Kasumi-1 (cell line): ENCODE results near the gene NEU2.
"Not testable (repeated sequence)": the region's sequence is repeated elsewhere in the genome, so short reads cannot be mapped to it uniquely, and the experiment has no call there.

ENCODE experiments used
- DNase-seq, 2 experiments: peaks; one replicate each; lab custom pipeline; 2025; lab: John Stamatoyannopoulos, UW

The NEU2 gene

DNA sequence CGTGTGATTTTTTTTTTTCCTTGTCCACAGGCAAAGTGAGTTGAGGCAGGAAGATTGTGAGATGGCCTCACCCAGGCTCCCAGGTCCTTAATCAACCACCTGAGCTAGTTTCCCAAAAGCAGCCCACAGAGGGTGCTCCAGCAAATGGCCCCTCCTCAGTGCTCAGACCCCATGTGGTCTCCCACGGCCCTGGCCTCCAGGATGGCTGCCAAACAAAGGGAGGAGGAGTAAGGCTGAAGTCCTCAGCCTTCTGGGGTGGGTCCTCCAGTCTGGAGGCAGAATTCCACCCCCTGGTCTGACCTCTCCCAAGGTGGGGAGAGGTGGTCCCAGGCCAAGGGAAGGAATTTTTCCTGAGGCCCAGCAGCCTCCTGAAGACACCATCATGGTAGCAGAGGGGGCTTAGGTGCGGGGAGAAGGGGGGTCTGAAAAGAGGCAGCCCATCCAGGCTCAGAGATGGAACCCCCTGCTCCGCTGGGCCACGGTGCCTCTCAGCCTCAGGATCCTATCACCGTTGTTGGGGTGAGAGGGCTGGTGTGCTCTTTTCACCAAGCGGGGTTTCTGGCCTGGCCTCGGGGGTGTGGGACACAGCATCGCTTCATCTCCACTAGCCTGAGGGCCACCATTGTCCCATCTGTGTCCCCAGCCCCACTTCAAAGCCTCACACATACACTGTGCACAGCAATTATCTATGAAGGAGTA lies 21.8 kb upstream of the NEU2 start:
- no peak for DNase-seq

DNA sequence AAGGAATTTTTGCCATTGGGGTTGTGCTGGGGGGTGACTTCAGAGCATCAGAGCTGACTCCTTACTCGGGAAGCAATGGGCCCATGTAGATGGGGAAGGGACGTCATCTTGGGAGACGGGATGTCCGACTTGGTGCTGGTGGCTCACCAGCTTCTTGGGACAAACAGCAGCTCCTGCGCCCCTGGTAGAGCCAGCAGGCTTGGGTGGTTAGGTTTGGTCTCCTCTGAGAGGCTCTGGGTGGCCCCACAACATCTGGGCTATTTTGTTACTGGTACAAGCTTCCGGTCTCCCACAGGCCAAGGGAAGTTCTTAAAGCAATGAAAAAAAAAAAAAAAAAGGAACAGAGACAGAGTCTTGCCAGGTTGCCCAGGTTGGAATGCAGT lies 21.2 kb upstream of the NEU2 start:
- DNase-seq, result no peak

DNA sequence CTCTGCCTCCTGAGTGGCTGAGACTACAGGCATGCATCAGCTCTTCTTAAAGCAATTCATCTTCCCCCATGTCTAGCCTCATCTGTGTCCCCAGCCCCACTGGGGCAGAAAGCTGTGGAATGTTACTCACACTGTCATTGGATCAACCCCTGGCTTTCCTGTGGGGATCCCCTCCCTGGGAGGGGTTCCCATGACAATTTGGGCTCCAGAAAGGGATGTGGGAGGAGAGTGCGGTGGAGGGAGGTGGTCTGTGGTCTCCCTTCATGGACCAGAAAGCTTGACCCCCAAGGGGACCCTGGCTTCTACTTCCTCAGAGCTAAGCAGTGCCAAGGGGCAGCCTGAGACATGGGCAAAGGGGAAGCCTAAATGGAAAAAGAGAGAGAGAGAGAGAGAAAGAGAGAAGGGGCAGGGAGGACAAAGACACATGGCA lies 20.8 kb upstream of the NEU2 start:
- no peak for DNase-seq

DNA sequence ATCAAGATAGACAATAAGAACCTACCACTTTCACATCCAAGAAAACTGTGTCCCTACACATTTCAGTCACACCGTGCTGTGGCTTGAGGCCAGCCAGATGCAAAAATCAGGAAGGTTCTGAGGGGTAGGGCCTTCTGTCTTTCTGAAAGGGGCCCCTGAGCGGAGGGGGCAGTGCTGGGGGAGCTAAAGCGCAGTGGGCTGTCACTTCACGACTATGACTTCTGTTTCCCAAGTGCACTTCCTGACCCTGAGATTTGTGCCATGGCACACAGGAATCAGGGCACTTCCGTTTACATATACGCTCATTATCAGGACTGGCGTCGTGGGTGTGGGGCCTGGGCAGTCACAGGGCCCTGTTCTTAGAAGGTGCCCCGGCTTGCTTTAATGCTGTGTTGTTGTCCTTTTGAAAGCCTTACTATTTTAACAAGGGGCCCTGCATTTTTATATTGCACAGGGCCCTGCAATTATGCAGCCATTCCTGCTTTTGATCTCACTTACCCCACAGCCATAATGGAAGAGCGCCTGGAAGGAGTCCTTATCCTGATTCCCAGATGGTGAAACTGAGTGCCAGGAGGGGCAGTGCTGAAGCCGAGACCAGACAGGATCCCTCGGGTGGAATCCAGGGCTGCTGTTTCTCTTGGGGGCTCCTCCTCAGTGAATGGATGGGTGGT lies 20.0 kb upstream of the NEU2 start:
- DNase-seq, result no peak

DNA sequence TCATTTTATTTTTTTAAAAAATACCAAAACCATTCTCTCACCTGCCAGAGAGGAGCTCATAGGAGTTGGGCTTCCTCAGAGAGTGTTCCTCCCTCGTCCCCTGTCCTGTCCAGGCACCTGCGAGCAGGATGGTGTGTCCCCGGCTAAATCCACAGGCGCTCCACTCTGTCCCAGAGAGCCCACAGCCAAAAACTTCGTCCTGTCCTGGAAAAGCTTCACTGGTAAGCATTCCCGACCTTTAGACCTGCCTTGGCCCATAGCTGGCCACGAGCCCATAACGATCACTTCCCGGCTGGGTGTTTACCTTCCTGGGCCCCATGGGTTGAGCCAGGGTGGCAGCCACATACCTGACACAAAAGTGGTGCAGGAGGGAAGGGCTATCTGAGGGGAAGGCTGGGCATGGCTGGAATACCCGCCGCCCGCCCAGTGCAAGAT lies 19.4 kb upstream of the NEU2 start, which contains the start of gene NGEF:
TSS of gene NGEF (minus strand) at position 230 of the 435 bp plus-strand sequence. CDS start 38,366 bp downstream, outside the sequence.
- DNase-seq, result no peak

DNA sequence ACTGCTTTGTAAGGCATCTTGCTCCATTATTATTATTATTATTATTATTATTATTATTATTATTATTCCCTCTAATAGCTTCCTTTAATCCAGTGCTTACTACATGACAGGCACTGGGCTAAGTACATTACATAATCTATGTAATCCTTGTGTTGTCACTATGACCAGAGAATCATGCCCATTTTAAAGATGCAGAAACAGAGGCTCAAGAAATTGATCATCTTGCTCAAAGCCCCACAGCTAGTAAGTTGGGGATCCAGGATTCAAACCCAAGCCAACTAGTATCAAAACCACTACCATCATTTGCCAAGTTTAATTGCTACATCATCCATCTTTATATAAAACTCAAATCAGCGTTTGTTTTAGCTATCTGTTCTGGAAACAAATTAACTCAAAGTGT lies 18.8 kb upstream of the NEU2 start:
- no peak for DNase-seq

DNA sequence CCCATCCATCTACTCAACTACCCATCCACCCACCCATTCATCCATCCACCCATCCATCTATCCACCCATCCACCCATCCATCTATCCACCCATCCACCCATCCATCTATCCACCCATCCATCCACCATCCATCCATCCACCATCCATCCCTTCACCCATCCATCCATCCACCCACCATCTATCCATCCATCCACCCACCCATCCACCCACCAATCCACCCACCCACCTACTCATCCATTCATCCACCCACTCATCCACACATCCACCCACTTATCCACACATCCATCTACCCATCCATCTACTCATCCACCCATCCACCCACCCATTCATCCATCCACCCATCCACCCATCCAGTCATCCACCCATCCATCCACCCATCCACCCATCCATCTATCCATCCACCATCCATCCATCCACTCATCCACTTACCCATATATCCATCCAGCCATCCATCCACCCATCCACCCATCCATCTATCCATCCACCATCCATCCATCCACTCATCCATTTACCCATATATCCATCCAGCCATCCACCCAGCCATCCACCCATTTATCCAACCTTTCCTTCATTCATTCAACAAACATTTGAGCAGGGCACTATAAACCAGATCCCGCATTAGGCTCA lies 17.3 kb upstream of the NEU2 start:
- no peak for DNase-seq

DNA sequence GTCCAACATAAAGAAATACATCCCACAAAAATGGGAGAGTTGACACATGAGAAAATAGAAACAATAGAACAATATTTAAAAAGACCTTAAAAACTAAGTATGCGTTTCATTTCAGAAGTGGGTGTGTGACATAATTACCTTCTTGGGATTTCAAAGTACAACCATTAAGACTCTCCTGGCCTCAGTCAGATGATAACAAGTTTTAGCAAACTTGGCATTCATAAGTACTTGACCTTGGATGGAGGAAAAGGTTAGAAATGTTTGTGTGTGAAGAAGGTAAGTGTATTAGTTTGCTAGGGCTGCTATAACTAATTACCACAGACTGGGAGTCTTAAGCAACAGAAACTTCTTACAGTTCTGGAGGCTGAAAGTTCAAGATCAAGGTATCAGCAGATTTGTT lies 14.5 kb upstream of the NEU2 start:
- no peak for DNase-seq

DNA sequence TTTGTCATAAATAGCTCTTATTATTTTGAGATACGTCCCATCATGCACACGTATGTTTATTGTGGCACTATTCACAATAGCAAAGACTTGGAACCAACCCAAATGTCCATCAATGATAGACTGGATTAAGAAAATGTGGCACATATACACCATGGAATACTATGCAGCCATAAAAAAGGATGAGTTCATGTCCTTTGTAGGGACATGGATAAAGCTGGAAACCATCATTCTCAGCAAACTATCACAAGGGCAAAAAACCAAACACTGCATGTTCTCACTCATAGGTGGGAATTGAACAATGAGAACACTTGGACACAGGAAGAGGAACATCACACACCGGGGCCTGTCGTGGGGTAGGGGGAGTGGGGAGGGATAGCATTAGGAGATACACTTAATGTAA lies 12.9 kb upstream of the NEU2 start:
- DNase-seq, result not testable (repeated sequence)

DNA sequence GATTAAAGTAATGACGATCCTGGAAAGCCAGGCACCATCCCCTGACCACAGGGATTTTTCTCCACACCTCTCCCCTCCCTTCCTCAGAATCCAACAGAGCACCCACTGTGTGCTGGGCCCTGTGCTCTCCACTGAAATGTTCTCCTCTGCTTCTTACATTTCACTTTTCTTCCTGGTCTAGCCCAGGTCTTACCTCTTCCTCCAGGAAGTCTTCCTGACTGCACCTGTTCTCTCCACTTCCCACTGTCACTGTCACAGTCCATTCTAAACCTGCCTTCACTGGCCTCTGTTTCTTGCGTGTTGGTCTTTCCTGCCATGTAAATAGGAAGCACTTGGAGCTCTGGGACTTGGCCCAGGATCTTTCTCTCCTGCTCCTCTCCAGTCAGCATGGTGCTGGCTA lies 12.0 kb upstream of the NEU2 start:
- DNase-seq, result no peak

DNA sequence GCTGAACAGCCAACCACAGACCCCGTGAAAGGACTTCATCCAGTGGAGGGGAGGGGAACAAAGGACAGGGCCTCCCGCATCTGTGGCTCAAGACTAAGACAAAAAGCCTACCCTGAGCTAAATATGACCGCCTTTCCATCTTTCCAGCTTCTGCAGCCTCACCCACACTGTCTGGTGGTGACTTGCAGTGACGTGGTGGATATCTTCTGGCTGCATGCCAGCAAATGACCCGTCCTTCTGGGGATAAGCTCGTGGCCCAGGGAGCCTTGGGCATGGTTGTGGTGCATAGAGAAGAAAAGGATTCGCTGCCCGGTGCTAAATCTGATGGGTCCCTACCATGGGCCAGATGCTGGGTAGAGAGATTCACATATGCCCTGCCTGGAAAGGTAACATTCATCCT lies 10.7 kb upstream of the NEU2 start:
- DNase-seq, result no peak

DNA sequence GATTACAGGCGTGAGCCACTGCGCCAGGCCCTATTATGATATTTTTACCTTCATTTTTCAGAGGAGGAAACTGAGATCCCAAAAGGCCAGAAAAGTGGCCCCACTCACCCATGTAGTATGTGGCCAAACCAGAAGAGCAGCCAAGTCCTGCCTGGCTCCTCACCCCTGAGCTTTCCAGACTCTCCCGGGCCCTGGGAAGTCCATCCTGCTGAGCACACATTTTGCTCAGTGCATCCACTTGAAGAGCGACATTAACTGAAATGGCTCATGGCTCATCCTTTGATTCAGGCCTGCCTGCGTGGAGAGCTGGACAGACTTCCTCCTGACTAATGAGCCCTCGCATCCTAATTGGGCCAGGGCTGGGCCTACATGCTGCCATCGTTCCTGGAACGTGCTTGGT lies 9.9 kb upstream of the NEU2 start:
- DNase-seq, result no peak

DNA sequence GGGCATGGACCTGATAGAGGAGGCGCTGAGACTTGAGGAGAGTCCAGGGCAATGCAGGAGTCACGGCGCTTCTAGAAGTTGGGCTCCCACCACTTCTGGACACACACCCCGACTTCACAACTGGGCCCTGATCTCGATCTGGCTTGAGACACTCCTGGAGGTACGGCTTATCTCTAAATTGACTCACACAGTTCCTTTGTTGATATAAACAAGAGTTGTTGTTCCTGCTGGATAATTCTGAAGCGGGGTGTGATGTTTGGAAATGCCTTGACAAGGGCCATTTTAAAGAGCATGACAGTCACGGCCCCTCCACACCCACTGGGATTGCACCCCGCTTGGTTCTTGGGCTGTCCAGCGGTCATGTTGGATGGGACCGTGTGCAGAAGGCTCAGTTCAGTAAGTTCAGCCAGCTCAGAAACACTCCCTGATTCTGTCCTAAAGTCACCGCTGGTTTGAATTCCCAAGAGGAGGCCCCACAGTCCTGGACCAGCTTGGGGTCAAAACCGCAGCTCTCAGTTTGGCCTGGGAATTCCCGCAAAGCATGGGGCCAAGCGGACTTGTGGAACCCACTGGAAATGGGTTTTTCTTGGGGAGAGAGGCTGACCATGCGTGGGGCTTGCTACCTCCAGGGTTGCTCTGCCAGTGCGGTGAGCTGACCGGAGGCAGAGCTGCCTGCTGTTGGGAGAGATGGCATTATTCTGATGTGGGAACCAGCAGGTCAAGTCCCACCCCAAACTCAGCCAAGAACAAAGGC lies 9.3 kb upstream of the NEU2 start:
- no peak for DNase-seq

DNA sequence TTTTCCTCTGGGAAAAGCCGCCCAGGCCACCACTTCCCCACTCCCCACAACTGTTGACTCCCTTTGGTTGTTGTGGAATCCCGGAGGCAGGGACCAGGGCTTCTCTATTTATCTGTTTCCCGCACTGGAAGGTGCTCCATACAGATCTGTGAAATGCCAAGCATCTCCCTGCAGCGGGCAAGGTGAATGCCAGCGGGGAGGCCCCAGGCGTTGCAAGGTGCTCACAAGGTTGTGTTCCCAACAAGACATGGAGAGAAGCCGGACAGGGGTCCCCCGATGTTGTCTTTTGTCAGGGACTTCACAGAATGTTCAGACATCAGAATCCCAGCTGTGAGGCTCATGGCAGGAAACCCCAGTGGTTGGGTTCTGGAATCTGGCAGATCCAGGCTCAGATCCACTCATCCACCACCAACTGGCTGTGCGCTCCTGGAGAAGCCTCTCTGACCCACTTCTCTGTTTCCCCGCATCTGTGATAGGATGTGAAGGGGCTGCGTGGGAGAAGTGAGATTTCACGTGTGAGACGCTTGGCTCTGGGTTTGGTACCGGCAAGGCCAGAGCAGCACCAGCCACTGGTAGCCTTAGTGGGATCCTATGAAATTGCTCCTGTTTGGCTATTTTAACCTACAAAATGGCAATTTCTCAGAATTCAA lies 8.6 kb upstream of the NEU2 start:
- no peak for DNase-seq

DNA sequence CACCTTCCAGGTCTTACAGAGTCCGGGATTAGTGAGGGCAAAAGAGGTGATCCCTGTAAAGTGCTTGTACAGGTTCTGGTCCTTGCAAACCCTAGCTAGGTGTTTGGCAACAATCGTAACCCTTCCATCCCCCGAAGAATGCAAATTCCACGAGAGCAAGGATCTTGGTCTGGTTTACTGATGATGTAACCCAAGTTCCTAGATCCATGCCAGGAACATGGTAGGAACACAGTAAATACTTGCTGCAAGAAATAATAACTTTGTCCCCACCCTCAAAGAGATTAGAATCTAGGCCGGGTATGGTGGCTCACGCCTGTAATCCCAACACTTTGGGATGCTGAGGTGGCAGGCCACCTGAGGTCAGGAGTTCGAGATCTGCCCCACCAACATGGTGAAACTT lies 6.8 kb upstream of the NEU2 start:
- DNase-seq, result no peak

DNA sequence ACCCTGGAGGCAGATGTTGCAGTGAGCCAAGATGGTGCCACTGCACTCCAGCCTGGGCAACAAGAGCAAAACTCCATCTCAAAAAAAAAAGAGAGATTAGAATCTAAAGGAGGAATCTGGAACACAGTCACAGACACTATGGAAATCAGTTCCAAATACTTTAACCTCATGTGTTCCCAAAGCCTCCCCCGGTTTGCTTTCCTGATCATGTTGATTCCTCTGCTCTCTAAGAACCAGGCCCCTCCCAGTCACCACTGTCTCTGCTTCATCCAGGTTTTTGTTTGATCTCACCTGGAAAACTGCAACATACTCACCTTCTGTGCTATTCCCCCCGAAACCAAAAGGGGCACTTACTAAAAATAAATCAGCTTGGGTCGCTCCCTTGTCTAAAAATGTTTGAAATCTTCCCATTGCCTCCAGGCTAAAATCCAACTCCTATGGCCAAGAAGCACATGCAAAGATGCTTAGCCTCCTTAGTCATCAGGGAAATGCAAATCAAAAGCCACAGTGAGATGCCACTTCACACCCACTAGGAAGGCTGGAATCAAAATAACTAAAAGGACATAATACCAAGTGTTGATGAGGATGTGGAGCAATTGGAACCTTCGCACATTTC lies 6.2 kb upstream of the NEU2 start:
- DNase-seq, result no peak

DNA sequence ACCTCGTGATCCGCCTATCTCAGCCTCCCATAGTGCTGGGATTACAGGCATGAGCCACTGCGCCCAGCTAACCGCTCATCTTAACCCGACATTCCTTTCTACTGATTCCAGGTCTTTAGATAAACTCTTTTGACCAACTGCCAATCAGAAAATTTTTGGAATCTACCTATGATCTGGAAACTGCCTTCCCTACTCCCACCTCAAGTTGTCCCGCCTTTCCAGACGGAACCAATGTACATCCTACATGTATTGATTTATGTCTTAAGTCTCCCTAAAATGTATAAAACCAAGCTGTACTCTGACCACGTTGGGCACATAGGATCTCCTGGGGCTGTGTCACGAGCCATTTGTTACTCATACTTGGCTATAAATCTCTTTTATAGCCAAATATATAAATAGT lies 3.2 kb upstream of the NEU2 start:
- DNase-seq, result no peak

DNA sequence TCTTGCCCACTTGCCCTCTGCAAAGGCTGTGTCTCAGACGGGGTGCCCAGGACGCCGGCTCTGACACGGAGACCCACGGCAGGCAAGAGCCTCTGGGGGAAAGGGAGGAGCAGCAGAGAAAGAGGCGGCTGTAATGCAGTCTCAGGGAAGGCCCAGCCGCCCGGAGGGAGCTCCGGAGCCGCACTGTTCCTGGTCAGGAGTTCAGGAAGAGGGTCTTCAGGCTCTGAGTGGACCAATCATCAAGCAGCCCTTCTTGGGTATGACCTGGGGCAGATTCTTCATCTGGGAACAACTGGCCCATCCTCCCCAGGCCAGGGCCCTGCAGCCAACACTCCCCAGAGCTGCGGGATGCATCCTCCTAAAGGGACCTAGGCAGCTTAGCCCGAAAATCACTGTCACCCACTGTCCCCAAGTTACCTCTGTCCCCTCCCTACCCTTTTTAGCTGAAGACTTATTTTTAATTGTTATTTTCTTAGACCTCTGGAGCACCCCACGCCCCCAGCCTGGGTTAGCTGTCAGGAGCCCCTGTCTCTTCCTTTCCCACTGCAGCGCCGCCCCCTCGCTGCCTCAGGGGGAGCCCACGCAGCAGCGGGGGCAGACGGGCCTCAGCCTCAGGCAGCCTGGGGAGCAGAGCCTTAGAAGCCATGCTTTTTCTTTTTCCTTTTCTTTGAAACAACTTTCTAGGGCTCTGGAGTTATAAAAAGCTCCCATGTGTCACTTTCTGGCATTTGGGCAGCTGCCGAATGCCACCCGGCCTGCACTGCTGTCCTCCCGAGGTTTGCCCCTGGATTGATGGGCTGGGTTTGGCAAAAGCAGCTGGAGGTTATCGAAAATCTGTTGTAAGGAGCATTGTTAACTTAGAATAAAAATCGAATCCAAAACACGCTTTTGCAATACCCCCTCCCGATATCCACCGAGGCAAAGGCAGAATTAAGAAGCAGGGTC lies 644 bp upstream of the NEU2 start:
- DNase-seq, result no peak

DNA sequence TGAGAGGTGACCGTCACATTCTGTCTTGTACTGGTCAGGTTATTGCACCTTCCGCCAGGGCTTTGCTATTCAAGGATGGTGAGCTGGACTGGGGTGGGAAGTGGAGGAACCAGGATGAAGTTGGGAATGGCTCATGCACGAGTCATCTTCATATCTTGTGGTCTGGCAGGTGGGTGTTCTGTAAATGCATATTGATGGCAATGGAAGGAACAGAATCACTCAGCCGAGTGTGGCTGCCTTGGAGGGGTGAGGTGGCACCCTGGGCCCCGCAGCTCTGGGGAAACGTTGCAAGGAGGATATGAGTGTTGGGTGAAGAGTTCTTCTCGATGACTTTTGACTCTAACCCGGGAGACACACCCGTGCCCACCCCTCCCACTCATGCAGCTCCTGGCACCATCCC lies 1.2 kb downstream of the NEU2 start:
- no peak for DNase-seq

DNA sequence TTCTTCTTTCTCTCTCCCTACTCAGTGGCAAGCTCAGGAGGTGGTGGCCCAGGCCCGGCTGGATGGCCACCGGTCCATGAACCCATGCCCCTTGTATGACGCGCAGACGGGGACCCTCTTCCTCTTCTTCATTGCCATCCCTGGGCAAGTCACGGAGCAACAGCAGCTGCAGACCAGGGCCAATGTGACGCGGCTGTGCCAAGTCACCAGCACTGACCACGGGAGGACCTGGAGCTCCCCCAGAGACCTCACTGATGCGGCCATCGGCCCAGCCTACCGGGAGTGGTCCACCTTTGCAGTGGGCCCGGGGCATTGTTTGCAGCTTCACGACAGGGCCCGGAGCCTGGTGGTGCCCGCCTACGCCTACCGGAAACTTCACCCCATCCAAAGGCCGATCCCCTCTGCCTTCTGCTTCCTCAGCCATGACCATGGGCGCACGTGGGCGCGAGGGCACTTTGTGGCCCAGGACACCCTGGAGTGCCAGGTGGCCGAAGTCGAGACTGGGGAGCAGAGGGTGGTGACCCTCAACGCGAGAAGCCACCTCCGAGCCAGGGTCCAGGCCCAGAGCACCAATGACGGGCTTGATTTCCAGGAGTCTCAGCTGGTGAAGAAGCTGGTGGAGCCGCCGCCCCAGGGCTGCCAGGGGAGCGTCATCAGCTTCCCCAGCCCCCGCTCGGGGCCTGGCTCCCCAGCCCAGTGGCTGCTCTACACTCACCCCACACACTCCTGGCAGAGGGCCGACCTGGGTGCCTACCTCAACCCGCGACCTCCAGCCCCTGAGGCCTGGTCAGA lies 1.8 kb downstream of the NEU2 start:
- no peak for DNase-seq
